ENCODE data around the gene TCF7L1.

TCF7L1 gene

DNA sequence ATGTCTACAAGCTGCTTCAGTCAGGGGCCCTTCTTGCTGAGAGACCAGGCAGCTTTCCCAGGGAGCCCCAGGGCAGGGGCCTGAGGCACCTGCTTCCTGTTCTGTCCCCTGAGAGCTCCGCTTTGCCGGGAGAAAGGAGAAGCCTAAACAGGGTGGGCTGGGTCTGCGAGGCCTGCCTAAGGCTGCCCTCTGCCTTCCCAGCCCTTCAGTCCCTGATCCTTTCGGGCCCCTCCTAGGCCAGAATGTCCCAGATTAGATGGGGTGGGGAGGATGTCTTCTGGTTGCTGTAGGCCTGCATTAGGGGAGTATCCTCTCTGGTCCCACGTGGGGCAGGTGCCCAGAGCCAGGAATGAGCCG is 122.2 kb downstream of the TCF7L1 start:
- no peak for DNase-seq (ENCODE audit: low read depth)

DNA sequence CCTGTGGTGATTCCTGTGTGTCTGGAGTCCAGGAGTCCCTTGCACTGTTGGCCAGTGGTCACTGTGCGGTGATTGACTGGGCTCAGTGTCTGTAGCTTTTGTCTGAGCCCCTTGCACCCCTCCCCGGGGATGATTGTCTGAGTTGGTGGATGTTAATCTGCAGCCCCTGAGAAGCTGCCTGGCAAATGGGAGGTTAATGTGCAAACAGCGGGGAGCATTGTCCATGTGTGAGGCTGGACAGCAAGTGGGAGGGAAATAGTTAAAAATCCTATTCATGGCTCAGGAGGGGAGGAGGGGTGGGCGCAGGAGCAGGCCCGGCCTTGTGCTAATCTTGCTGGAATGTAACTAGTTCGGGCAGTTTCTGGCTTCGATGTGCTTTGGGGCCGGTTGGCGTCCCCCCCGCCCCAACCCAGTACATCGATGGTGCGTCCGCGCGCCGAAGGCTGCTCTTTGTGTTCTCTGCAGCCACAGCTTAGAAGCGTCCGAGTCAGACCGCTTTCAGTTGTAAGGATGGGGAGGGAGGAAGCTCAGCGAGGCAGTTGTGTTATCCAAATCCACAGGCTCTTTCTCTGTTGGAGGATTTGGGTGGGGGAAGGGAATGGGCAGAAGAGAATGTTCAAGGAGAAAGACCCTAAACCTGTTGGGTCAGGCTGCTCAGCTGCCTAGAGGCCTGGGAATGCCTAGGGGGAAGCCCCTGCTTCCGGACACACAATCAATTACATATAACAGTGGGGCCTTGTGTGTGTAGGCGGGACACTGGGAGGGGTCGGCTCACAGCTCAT is 122.8 kb downstream of the TCF7L1 start:
- peak; percentile 52 for DNase-seq (ENCODE audit: low read depth)

DNA sequence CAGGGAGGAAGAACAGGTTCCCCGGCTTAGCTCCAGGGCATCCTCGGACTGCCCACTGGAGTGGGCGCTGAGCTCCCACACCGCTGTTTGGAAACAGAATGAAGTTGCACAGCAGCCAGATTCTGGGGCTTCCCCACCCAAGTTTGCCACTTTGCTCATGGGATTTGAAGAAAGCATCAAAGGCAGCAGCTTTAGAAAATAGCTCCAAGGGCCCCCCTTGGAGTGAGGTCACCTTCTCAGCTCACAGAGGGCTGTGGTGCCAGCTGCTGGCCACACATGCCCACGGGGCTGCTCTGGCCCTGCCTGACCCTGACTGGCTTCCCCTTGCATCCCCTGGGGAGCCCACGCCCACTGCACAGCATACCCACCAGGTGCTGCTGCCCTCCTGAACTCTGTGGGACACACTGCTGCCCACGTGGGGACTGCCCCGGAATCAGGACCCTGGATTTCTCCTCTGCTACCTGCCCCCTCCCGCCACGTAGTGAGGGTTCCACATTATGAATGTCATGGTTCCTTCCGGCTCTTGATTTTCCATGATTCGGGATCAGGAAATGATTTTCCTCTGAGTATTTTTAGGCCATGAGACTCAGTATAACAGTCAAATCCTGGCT is 124.3 kb downstream of the TCF7L1 start:
- no peak for DNase-seq (ENCODE audit: low read depth)

DNA sequence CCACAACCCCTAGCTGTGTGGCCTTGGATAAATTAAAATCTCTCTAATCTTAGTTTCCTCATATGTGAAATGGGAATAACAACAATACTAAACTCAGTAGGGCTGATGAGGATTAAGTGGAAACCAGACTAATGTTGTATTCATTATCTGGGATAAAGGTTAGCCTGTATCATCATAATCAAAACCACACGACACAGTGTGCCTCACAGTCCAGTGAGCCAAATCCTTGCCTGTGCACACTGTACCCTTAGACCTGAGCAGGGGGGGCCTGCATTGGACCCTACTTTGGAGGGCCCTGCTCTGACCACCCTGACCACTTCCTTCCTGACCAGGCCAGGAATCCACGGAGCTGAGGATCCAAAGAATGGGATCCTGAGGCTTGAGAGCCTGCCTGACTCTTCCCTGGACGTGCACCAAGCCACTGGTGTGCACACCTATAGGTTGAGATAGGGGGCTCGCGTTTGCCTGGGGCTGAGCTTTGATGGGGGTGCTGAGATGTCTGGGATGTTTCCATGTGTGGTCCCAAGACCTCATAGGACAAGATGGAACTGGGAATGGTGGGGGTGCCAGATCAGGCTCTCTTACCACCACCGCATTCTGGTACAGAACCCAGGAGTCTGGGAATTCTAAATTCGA is 124.9 kb downstream of the TCF7L1 start:
- no peak for DNase-seq (ENCODE audit: low read depth)

DNA sequence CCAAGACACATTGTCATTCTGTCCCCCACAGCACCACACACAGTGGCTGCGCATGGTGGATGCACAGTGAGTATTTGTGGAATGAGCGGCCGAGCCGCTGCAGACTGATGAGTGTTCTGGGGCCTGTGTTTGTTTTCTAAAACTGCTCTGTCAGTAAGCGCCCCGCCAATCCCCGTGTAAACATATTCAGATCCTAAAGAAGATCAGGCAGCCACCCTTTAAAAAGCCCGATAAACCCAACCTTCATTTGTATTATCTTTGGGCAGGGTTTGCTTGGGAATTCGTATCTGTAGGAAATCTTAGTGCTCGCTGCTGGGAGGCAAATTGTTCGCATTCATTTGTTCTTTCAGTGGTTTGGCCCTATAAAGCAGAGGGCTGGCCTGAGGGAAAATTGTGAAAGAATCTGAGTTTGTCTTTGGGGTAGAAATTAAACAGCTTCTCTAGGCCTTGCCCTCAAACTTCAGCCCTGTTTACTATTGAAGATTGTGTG is 126.0 kb downstream of the TCF7L1 start:
- DNase-seq (ENCODE audit: low read depth), result peak; percentile 53

DNA sequence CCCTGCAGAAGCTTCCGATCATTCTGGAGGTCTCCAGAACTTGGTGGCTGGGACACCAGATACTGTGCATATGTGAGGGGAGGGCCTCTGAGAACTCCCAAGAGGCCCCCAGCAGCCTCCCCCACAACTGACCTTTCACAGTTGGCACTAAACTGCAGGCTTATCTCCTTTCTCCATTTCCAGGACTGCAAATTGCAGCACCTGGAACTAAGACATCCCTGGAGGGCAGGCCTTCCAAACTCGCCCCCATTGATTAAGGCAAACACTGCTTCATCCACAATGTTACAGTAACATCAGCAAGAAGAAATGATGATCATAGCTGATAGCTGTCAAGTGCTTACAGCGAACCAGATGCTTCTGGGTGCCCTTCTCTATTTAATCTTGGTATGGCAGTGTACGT is 126.7 kb downstream of the TCF7L1 start:
- no peak for DNase-seq (ENCODE audit: low read depth)

DNA sequence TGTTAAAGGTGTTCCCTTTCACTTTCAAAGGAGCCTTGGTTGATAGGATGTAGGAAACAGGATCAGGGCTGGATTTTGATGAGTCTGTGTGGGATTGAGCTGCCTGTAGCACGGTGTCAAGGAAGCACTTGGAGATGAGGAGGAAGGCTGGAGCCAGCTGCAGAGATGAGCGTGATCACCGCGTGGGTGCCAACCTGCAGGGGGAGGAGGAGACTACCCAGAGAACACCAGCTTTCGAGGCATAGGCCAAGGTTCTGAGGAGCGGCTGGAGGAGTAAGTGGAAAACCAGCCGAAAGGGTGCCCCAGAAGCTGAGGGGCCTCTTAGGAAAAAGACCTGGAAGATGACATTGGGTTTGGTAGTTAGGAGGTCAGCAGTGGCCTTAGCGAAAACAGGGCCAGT is 130.4 kb downstream of the TCF7L1 start:
- no peak for DNase-seq (ENCODE audit: low read depth)

DNA sequence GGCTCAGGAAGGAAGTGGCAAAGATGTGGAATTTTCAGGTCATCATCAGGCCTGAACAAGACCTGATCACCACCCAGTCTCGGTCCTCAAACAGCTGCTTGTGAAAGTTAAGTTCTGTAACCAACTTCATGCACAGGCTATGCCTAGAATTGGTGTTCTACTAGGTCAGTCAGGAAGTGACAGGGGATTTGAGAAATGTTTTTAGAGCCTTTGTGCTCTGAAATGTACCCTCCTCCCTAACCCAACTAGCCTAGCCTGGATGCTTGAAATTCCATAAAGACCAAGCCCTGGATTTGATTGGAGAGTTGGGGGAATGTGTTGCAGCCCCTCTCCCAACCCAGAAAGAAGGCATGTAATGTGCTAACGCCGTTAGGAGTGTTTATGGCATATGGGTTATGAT is 131.3 kb downstream of the TCF7L1 start:
- no peak for DNase-seq (ENCODE audit: low read depth)

DNA sequence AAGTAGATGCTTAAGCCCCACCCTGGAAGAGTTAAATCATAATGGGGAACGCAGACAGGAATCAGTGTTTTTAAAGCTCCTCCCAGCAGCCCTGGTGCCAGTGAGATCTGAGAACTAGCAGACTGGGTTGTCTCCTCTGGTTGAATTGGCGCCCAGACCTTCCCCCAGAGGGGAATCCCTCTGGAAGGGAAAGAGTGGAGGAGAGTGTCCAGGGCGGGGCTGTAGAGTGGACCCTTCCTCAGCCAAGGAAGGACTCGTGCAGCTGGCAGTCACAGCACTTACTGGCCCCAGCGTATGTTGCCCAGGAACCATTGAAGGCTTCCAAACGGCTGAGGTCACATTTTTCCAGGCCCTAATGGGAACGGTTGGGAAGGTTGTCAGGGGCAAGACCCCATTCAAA is 132.1 kb downstream of the TCF7L1 start:
- no peak for DNase-seq (ENCODE audit: low read depth)

DNA sequence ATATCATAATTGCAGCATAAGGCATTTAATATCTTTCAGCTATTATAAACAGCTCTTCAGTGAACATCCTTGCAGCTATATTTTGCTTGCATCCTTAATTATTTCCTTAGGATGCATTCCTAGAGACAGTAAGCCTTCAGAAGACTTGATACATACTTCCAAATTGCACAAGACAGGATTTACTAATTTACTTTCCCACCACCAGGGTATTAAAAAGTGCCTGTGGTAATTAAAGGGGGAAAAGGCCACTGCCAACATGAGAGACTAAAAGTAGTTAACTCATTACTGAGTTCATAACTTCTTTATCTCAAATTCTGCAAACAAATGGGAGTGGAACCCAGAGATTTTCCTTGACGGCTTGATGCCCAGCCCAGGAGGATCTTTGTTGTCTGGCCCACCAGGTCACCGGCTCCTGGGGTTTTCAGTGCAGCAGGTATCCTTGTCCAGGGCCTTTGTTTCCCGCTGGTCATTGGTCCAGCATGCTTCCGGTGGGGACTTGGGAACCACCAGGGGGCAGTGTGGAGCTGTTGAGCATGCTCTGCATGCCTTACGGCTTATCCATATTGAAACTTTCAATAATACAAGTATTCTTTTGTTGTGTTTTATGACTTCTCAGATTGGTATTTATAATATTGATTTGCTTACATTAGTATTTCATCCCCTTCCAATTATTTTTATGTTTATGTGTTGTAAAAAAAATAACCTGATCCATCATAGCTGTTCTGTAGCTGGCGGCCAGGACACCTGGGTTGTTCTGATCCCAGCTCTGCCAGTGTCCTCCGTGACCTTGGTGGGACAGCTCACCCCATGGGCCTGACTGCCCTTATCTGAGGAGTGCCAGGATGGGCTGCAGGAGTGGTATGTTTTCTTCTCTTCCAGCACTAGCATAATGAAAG is 133.2 kb downstream of the TCF7L1 start:
- DNase-seq (ENCODE audit: low read depth), result peak; percentile 43

DNA sequence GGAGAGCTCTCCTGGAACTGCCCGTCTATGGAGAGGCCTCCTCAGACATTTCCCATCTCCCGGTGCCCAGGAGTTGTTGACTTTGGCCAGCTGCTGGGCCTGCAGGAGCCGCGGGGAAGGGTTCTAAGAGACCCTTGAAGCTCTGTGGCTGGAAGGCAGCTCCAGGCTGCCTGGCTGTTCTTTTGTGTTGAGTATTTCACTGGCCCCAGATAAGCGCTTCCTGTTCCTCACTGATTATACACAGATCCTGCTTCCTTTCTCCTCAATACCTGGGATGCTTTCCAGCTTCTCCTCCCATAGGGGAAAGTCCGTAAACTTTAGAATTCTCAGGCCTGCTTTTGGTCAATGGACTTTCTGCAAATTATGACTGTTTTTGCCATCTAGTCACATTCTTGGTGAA is 136.8 kb downstream of the TCF7L1 start:
- no peak for DNase-seq (ENCODE audit: low read depth)

DNA sequence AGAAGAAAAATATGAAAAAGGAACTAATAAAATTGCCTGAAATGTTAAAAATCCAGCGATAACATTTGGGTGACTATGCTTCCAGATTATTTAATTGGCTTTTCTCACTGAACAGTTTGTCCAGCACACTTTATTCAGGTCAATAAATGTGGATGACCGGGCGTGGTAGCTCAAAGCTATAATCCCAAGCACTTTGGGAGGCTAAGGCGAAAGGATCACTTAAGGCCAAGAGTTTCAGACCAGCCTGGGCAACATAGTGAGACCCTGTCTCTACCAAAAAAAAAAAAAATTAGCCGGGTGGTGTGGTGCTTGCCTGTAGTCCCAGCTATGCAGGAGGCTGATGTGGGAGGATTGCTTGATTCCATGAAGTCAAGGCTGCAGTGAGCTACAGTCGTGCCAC is 139.2 kb downstream of the TCF7L1 start:
- no peak for DNase-seq (ENCODE audit: low read depth)

DNA sequence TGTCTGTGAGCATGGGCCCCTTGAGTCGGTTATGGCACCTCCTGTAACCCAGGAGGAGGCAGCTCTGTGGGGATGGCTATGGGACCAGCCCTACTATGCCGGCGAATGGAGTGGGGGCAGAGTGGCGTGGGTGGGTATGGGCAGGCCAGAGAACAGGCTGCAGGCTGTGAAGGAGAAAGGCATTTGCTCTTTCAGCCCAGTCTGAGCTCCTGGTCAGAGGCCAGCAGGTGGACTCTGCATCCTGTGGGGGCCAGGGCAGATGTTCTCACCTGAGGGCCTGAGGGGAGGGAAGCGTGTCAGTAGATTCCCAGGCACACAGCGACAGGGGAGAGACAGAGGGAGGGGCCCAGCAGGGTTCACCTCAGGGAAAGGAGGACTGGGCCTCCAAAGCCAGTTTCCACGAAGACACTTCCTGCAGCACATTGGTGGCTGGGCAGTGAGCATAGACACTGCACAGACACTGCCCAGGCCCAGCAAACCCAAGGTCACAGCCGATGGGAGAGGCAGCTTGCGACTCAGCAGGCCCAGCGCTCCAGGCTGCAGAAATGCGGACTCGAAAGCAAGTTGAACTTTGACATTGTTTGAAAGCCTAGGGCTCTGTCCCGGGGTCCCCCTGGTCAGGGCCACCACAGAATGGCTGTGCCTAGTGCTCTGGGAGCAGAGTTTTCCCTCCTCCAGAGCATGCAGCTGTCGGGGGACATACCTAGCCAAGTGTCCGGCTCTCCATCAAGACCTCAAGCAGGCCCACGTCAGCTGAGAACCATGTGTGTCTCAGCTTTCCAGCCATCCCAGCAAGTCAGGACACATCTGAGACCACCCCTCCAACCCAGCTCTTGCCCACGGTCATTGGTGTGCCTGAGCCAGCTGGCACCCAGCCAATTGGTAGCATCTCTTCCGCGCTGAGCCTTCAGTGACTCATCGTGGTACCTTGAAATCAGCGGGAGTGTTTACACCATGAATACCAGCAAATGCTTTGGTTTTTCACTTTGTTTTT is 140.8 kb downstream of the TCF7L1 start:
- no peak for DNase-seq (ENCODE audit: low read depth)

DNA sequence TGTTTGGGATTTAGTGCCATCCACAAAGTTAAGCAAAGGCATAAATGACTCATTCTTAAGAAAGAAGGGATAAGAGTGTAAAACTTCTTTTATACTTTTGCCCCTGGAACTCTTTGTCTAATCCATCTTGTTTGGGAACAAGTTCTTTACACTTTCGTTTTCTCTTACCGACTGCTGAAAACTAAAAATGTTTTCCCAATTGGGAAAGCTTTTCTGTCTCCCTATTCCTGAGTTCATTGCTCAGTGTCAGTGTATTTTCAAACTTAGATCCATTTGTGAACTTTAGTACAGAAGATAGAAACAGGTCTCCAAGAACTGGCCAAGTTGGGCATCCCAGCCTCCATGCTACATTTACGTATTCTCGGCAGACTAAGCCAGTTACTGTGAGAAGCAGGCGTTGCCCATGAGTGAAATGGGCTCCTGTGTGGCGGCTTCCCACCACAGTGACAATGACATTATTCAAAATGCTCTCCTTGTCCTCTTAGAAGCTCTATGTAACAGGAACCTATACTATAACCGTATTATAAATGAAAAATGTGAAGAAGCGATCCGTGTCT is 142.9 kb downstream of the TCF7L1 start:
- DNase-seq (ENCODE audit: low read depth), result no peak

DNA sequence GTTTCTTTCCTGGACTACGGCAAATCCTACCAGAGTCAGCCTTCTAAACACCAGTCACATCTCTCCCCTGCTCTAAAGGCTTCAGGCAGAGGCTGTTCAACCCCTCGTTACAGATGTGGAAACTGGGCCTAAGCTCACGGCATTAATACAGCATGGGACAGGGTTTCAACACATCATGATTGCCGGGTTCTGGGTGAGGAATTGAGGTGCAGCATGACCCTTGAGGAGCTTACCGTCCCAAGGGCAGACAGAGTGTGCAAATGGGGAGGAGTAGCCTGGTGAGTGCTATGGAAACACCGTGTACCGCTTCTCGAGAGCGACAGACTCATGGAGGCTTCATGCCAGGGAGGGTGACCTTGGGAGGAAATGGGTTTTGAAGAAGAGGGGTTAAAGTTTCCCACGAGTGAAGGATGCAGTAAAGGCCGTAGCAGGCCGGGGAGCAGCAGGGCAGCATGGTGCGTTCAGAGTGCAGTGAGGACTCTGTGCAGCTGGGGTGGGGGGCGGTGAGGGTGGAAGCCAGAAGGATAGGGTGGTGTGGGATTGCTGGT is 143.5 kb downstream of the TCF7L1 start:
- no peak for DNase-seq (ENCODE audit: low read depth)

DNA sequence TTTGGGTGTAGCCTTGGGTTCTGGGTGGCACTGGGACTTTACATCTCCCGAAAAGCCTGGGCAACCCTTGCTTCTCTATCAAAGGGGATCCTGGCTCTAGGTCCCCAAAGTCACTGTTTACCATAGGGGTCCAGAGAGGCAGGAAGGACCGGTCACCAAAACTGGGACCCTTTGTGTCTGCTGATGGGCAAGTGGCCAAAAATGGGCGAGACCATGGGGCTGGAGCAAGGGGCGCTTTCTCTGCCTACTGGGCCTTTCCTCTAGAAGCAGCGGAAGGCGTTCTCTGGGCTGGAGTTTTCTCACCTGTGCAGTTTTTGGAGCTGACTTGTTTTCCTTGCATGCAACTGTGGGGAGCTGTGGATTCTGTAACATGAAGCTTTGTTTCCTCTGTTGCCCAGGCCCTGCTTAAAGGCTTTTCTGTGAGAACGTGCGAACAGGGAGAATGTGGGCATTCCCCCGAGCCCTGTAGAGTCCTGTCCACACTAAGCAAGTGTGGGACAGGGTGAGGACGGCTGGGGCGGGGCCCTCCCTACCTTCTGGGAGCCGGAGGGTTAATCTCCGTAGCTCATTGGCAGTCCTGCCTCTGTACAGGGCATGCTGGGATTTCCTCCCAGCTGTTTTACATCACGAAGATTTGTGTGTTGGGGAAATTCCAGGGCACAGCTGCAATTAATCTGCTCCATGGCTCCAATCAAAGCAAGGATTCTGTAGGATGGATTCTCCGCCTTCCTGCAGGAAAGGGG is 144.4 kb downstream of the TCF7L1 start:
- peak; percentile 79 for DNase-seq (ENCODE audit: low read depth)

DNA sequence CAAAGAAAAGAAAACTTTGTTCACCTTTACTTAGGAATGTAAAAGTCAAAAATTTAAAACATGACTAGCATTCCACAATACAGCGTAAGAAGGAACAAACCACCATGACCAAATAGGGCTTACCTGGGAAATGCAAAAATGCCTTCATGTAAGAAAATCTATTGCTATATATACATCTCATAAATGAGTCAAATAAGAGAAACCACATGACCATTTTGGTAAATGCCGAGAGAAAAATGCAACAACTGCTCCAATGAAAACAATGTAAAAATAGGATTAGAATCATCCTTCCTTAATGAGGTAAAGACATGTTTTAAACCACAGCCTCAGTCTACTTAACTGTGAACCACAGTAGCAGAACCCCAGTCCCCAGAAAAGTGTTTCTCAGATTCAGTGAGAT is 145.2 kb downstream of the TCF7L1 start:
- no peak for DNase-seq (ENCODE audit: low read depth)

DNA sequence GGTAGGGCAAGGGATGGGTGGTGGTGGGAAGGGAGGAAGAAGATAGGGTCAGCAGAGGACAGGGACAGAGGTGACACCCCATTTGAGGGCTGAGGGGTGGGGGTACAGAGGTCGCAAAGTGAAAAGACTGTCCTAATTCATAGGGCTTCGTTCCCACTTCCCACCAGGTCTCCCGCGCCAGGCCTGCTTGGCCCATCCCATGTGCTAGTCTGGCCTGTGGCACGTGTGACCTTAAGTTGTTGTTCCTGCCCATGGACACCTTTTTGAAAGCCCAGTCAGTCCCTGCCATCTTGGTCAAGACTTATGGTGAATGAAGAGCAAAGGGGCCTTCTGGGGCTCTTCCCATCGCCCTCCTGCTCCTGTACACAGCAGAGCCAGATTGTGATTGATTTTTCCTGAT is 148.4 kb downstream of the TCF7L1 start:
- DNase-seq (ENCODE audit: low read depth), result no peak

DNA sequence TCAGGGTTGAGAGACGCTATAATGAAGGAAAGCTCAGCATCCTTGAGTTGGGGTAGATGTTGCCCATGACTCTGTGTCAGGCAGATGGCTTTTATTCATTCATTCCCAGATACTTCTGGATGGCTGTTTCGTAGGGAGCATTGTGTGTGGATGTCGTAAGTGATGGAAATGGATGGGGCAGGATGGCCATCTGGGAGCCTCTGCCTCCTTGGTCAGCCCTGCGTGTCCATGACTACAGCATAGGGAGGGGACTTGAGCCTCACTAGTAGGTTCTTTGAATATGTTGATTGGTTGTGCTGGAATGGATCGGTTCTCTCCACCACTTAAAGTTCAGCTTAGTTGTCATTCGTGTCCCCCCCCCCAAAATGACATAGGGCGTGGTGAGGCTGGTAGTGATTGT is 149.7 kb downstream of the TCF7L1 start:
- no peak for DNase-seq (ENCODE audit: low read depth)

DNA sequence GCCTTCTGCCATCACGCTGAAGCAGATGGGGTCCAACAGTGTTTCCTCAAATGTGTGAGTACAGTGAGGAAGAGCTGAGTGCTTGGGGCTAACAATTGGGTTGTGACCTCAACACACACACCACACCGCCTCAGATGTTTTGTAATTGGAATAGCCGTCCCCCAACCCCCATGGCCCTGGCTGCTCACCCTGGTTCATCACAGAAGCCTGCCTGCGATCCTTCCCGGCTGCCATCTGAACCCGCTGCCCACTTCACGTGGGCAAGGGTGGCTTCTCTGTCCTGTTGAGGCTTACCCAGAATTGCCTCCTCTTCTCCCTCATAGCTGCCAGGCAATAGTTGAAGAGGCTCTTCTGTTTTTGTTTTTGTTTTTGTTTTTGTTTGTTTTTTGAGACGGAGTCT is 150.4 kb downstream of the TCF7L1 start:
- no peak for DNase-seq (ENCODE audit: low read depth)

Data from fibroblast of the conjunctiva (primary cell).